PC-9 (cell line): Measurements from ENCODE around the gene ONECUT2. TPM values are rescaled to one million over a fixed set of nuclear protein-coding genes. Genes with fewer than 3 reads are reported as not detected.

ENCODE experiments used
- BruUV-seq: library from RNA; stranded (reverse); fragments of 400-500 nt; replicated peaks from 2 replicates; lab custom pipeline; 2021; lab: Mats Ljungman, UMichigan
- CTCF ChIA-PET: fragments of 300-600 bp; sonication (Branson Sonifier 250); formaldehyde crosslinking; loops from one replicate; lab custom pipeline; 2022; ENCODE audit warnings: antibody characterized with exemption; lab: Charles Lee
- POLR2A ChIA-PET: fragments of 300-600 bp; sonication (Branson Sonifier 250); formaldehyde crosslinking; loops from one replicate; lab custom pipeline; 2022; ENCODE audit warnings: antibody characterized with exemption; ENCODE audit not compliant: unreplicated experiment; lab: Charles Lee
- DNase-seq, 2 experiments: peaks; one replicate each; pipeline versions ENCODE4 v3.0.0 to v3.0.0-alpha.2; 2015 to 2022; ENCODE audit warnings: mixed read lengths in 1 of 2
- H2AFZ ChIP-seq: fragments of 200-600 bp; sonication (generic); 2 replicates; pipeline ENCODE4 v1.8.1; 2017; ENCODE audit warnings: antibody characterized with exemption
- H3F3A ChIP-seq: fragments of 200-600 bp; sonication (generic); 2 replicates; pipeline ENCODE4 v1.8.1; 2017; ENCODE audit warnings: antibody characterized with exemption, mild to moderate bottlenecking, low read depth; ENCODE audit not compliant: insufficient read depth
- H3K27ac ChIP-seq: fragments of 200-600 bp; sonication (generic); 2 replicates; pipeline ENCODE4 v1.6.1; 2016; ENCODE audit warnings: mixed run types
- H3K27me3 ChIP-seq: fragments of 200-600 bp; sonication (generic); 2 replicates; pipeline ENCODE4 v1.6.1; 2016; ENCODE audit warnings: low read depth, mixed run types; ENCODE audit not compliant: insufficient read depth
- H3K36me3 ChIP-seq: fragments of 200-600 bp; sonication (generic); 2 replicates; pipeline ENCODE4 v1.6.1; 2016; ENCODE audit warnings: low read depth, mixed run types
- H3K4me1 ChIP-seq: fragments of 200-600 bp; sonication (generic); replicated peaks from 2 replicates; pipeline ENCODE4 v1.6.1; 2016; ENCODE audit warnings: mixed run types; ENCODE audit not compliant: insufficient read depth
- H3K4me2 ChIP-seq: fragments of 200-600 bp; sonication (generic); 2 replicates; pipeline ENCODE4 v1.6.1; 2017; ENCODE audit warnings: mixed run types
- H3K4me3 ChIP-seq: fragments of 200-600 bp; sonication (generic); 2 replicates; pipeline ENCODE4 v1.6.1; 2016; ENCODE audit warnings: mixed run types
- H3K79me2 ChIP-seq: fragments of 200-600 bp; sonication (generic); 2 replicates; pipeline ENCODE4 v1.6.1; 2017; ENCODE audit warnings: low read depth, mixed run types
- H3K9me2 ChIP-seq: fragments of 200-600 bp; sonication (generic); 2 replicates; pipeline ENCODE4 v1.8.1; 2017; ENCODE audit warnings: mild to moderate bottlenecking; ENCODE audit not compliant: insufficient read depth
- H3K9me3 ChIP-seq: fragments of 200-600 bp; sonication (generic); 2 replicates; pipeline ENCODE4 v1.8.1; 2016; ENCODE audit warnings: low read depth; ENCODE audit not compliant: insufficient read depth
- H4K20me1 ChIP-seq: fragments of 200-600 bp; sonication (generic); 2 replicates; pipeline ENCODE4 v1.8.1; 2017; ENCODE audit not compliant: insufficient read depth
- EZH2 ChIP-seq: fragments of 200-600 bp; sonication (generic); IDR thresholded peaks from 2 replicates; pipeline ENCODE4 v1.8.0; 2017; ENCODE audit warnings: antibody characterized with exemption, low read depth
- intact Hi-C: fragments of 100-400 bp; cut with micrococcal nuclease; formaldehyde crosslinking; loops from one replicate; pipeline ENCODE4 v1.10.0; 2022; ENCODE audit not compliant: unreplicated experiment
- total RNA-seq: library from RNA; stranded (reverse); gene quantifications from 2 replicates; pipeline ENCODE4 v1.2.3, GENCODE V29; 2021
- TF ChIP-seq, protein P1 (sequence below): fragments of 200-600 bp; sonication (generic); conservative IDR thresholded peaks from 2 replicates; pipeline ENCODE4 v1.6.1; 2017; ENCODE audit warnings: mixed run types, antibody characterized with exemption, mild to moderate bottlenecking, moderate library complexity

Gene ONECUT2
- total RNA-seq, 1 experiment from 2014 or later: 0.35 TPM

DNA sequence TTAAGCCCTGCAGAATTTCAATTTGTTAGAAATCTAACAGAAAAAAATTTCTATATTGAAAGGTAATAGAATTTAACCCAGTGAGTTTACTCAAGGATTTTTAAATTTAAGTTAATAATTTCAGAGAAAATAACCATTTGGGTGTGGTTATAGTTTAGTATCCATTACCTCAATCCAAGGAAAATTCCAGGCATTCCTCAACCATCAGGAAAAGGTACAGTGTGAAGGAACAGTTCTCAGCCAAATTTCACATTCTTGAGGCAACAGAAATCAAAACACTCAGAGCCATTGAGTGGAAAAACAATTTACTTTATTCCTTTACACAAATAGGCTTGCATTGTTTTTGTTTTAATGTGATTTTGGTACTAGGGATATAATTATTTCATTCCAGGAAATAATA lies 45.6 kb downstream of the ONECUT2 start:
- no peak overlapping the region for H3K27ac ChIP-seq
- H4K20me1 ChIP-seq: no peaks in the 10 kb centered on the region
- no peaks in the 10 kb centered on the region for H3K4me1 ChIP-seq
- BruUV-seq: no TSS peak
- ChIA-PET CTCF (no interaction called here), POLR2A (no interaction called here)
- H3K36me3 ChIP-seq: 0 out of 2 replicates have a peak, but pooled peaks cover 4% of the 10 kb centered on the region
- no peak overlapping the region for H3K4me2 ChIP-seq
- H3K9me2 ChIP-seq: no peaks in the 10 kb centered on the region
- DNase-seq: no peak
- H3F3A ChIP-seq: no peaks in the 10 kb centered on the region
- no peaks in the 10 kb centered on the region for H3K79me2 ChIP-seq
- H2AFZ ChIP-seq: no peak overlapping the region
- no peak overlapping the region for H3K4me3 ChIP-seq
- TF ChIP-seq, protein P1, sequence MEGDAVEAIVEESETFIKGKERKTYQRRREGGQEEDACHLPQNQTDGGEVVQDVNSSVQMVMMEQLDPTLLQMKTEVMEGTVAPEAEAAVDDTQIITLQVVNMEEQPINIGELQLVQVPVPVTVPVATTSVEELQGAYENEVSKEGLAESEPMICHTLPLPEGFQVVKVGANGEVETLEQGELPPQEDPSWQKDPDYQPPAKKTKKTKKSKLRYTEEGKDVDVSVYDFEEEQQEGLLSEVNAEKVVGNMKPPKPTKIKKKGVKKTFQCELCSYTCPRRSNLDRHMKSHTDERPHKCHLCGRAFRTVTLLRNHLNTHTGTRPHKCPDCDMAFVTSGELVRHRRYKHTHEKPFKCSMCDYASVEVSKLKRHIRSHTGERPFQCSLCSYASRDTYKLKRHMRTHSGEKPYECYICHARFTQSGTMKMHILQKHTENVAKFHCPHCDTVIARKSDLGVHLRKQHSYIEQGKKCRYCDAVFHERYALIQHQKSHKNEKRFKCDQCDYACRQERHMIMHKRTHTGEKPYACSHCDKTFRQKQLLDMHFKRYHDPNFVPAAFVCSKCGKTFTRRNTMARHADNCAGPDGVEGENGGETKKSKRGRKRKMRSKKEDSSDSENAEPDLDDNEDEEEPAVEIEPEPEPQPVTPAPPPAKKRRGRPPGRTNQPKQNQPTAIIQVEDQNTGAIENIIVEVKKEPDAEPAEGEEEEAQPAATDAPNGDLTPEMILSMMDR: no peak
- no peak for TF ChIP-seq EZH2
- H3K27me3 ChIP-seq: no peaks in the 10 kb centered on the region
- no peaks in the 10 kb centered on the region for H3K9me3 ChIP-seq
- intact Hi-C loops: no loop called here

DNA sequence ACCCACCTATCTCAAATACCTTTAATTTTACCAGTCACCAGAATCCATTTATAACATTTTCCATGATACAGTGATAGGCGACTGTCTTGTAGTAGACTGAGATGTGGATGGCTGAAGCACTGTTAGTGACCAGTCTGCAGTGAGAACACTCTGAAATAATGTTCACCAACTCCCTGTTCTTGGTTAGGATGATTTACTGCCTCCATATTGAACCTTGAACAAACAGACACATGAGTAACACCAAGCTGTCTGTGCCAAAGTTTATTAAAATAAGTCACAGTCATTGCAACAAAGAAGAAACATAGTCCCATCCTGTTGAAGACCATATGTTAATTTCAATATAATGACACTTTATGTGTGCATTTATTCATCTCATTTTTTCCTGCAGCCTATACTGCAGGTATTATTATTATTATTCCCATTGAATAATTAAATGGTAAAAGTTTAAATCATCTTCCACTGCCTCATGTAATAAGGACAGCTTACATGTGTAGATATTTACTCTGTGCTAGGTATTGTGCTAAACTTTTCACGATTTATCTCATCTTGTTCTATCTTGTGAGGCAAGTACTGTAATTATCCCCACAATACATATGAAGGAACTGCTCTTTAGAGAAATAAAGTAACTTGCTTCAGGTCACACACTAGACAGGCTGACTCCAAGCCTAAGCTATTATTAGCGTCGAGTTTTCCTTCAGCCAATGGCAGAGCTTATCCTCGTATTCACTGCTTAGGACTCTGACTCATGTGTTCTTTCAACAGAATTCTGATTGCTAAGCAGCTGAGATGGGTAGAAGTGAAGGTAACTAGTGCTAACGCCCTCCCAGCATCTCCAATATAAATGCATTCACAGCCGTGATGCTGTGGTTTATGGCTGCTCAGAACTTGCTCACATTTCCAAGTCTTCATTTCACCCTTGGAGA lies 62.5 kb downstream of the ONECUT2 start:
- H3K4me1 ChIP-seq: peaks cover 10% of the 10 kb centered on the region; the same call in 1 of the 2 replicates
- H3K4me3 ChIP-seq: no peak overlapping the region
- H2AFZ ChIP-seq: no peak overlapping the region
- no peaks in the 10 kb centered on the region for H3F3A ChIP-seq
- H3K27ac ChIP-seq: no peak overlapping the region
- POLR2A ChIA-PET: no interaction called here
- intact Hi-C loops: no loop called here
- no TSS peak for BruUV-seq
- CTCF ChIA-PET: no interaction called here
- H3K9me2 ChIP-seq: no peaks in the 10 kb centered on the region
- peak in 1 of 2 experiments; percentile 42 for DNase-seq
- H3K27me3 ChIP-seq: no peaks in the 10 kb centered on the region
- no peaks in the 10 kb centered on the region for H3K9me3 ChIP-seq
- H4K20me1 ChIP-seq: no peaks in the 10 kb centered on the region
- H3K4me2 ChIP-seq: no peak overlapping the region; the same call in 1 of the 2 replicates
- no peaks in the 10 kb centered on the region for H3K36me3 ChIP-seq
- TF ChIP-seq, protein P1: no peak
- TF ChIP-seq EZH2: no peak
- H3K79me2 ChIP-seq: no peaks in the 10 kb centered on the region

DNA sequence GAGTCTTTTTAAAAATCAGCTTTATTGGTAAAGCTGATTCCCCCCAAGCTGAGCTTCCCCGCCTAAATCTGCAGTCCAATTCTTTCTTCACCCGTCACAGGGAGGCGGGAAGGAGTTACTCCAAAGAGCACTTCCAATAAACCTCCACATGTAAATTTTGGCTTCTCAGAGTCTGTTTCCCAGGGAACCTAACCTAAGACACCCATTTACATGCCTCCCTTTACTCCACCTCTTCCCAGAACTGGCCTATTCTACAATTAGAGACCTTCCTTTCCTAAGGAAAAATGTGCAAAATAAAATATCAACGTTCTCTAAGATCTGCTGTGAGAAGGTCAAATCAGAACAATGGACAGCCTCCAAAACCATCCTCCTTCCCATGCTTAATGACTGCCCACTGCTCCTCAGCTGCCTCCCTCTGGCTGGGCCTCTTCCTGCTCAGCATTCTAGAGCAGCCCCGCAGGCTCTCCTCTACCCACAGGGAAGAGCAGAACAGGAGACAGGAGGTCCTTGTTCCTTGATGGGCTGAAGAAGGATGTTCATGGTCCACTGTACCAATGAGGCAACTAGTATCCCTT lies 63.6 kb downstream of the ONECUT2 start:
- BruUV-seq: no TSS peak
- DNase-seq: no peak
- no peak overlapping the region for H3K27ac ChIP-seq
- H3K27me3 ChIP-seq: no peaks in the 10 kb centered on the region
- no peak overlapping the region for H2AFZ ChIP-seq
- H3K4me2 ChIP-seq: no peak overlapping the region
- H3K4me1 ChIP-seq: peaks cover 10% of the 10 kb centered on the region; the same call in 1 of the 2 replicates
- H3K36me3 ChIP-seq: no peaks in the 10 kb centered on the region
- H4K20me1 ChIP-seq: no peaks in the 10 kb centered on the region
- H3K9me3 ChIP-seq: no peaks in the 10 kb centered on the region
- intact Hi-C loops: no loop called here
- no peaks in the 10 kb centered on the region for H3K79me2 ChIP-seq
- TF ChIP-seq EZH2: no peak
- TF ChIP-seq, protein P1: no peak
- H3K4me3 ChIP-seq: no peak overlapping the region
- H3F3A ChIP-seq: no peaks in the 10 kb centered on the region
- CTCF ChIA-PET: no interaction called here
- H3K9me2 ChIP-seq: no peaks in the 10 kb centered on the region
- POLR2A ChIA-PET: no interaction called here
